ENCODE measurements around the gene PLCB1. TPM values are rescaled to one million over a fixed set of nuclear protein-coding genes. Genes with fewer than 3 reads are reported as not detected.

PLCB1 gene
- total RNA-seq, 1 experiment from 2014 or later = not detected

DNA sequence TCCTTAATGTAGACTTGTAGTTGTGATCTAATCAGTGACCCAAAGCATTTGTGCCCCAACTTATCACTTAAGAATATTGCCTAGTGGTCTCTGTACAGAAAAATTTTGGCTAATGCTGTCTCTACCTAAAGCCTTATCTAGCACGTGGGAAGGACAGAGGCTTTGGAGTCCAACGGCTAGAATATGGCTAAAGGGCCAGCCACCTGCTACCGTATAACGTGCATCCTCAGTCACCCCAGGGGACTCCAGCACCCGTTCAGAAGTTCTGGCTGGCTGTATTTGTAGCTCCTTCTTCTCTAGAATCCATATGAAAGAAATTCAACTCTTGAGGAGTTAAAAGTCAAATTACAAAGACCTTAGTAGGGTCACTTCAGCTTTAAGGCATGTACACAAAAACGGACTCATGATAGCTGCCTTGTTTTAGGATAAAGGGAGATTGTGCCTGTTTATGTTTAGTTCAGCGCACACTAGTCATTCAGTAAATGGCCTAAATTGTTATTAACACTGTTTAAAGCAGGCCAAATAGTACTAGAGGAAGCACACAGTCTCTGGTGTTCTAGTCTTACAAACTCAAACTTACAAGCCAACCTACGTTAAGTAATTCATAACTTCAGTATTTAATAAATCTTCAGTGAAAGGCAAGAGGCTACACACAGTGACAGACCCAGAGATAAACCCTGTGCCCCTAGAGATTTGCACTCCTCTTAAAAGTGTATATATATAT is 529.3 kb downstream of the PLCB1 start:
- ChIA-PET CTCF (no interaction called here), POLR2A (ENCODE audit: unreplicated experiment) (no interaction called here)
- no peaks in the 10 kb centered on the region for H3F3A ChIP-seq (ENCODE audit: insufficient read depth, low read depth)
- H2AFZ ChIP-seq = no peak overlapping the region
- no peaks in the 10 kb centered on the region for H3K36me3 ChIP-seq (ENCODE audit: low read depth)
- H3K4me1 ChIP-seq (replicated peaks; ENCODE audit: insufficient read depth) = no peaks in the 10 kb centered on the region
- no peaks in the 10 kb centered on the region; the same call in 1 of the 2 replicates for H3K27me3 ChIP-seq (ENCODE audit: insufficient read depth, low read depth)
- H3K4me3 ChIP-seq = no peak overlapping the region
- H4K20me1 ChIP-seq (ENCODE audit: insufficient read depth) = no peaks in the 10 kb centered on the region
- intact Hi-C loops (cut with micrococcal nuclease; ENCODE audit: unreplicated experiment) = no loop called here
- no peak overlapping the region for H3K4me2 ChIP-seq
- H3K9me2 ChIP-seq (ENCODE audit: insufficient read depth) = no peaks in the 10 kb centered on the region
- no peak for DNase-seq
- no TSS peak for BruUV-seq (replicated peaks)
- no peak overlapping the region for H3K27ac ChIP-seq
- H3K9me3 ChIP-seq (ENCODE audit: insufficient read depth, low read depth) = no peaks in the 10 kb centered on the region
- no peaks in the 10 kb centered on the region for H3K79me2 ChIP-seq (ENCODE audit: low read depth)
- TF ChIP-seq, protein P1, sequence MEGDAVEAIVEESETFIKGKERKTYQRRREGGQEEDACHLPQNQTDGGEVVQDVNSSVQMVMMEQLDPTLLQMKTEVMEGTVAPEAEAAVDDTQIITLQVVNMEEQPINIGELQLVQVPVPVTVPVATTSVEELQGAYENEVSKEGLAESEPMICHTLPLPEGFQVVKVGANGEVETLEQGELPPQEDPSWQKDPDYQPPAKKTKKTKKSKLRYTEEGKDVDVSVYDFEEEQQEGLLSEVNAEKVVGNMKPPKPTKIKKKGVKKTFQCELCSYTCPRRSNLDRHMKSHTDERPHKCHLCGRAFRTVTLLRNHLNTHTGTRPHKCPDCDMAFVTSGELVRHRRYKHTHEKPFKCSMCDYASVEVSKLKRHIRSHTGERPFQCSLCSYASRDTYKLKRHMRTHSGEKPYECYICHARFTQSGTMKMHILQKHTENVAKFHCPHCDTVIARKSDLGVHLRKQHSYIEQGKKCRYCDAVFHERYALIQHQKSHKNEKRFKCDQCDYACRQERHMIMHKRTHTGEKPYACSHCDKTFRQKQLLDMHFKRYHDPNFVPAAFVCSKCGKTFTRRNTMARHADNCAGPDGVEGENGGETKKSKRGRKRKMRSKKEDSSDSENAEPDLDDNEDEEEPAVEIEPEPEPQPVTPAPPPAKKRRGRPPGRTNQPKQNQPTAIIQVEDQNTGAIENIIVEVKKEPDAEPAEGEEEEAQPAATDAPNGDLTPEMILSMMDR (conservative IDR thresholded peaks at IDR 0.05) = no peak
- no peak for TF ChIP-seq EZH2 (IDR thresholded peaks at IDR 0.05; ENCODE audit: low read depth)

DNA sequence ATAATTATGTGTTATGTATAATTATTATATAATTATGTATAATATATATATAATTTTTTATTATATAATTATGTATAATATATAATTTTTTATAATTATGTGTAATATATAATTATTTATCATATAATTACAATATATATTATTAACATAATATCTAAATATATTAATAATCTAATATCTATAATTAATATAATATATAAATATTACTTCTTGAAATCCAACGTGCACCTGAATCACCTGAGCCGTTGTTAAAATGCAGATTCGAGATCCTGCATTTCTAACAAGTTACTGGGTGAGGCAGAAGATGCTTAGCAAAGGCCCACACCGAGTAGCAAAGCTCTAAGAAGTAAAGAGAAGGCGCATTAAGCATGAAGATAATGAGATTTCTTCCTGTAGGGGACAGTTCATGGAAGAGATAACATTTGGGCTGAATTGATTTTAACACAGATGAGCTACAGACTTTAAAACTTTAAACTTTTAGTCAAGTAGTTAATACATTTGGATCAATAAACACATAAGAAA is 530.4 kb downstream of the PLCB1 start:
- CTCF ChIA-PET = no interaction called here
- no TSS peak for BruUV-seq (replicated peaks)
- POLR2A ChIA-PET (ENCODE audit: unreplicated experiment) = no interaction called here

DNA sequence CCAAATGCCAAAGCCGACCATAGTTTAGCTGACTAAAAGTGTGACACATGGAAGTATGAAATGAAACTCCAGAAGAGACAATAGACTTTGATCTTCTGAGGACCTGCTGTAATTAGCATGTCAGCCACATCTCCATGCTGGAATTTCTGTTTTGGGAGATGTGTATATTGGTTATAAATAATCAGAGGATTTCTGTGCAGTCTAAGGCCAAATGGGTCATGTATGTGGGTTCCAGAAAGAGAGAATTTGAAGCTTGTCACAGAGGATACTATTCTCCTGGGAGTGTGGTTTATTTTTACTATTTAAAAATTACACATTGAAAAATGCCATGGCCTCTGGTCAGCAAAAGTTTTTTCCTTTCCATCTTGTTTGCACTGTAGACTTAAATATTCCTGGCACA is 531.4 kb downstream of the PLCB1 start:
- CTCF ChIA-PET = no interaction called here
- no peak for TF ChIP-seq EZH2 (IDR thresholded peaks at IDR 0.05; ENCODE audit: low read depth)
- TF ChIP-seq, protein P1 (conservative IDR thresholded peaks at IDR 0.05) = no peak
- BruUV-seq (replicated peaks) = no TSS peak
- H3K4me2 ChIP-seq = no peak overlapping the region
- H3K4me1 ChIP-seq (replicated peaks; ENCODE audit: insufficient read depth) = no peaks in the 10 kb centered on the region
- no peaks in the 10 kb centered on the region for H3F3A ChIP-seq (ENCODE audit: insufficient read depth, low read depth)
- no peaks in the 10 kb centered on the region for H3K9me2 ChIP-seq (ENCODE audit: insufficient read depth)
- no peaks in the 10 kb centered on the region for H3K27me3 ChIP-seq (ENCODE audit: insufficient read depth, low read depth)
- POLR2A ChIA-PET (ENCODE audit: unreplicated experiment) = no interaction called here
- H3K9me3 ChIP-seq (ENCODE audit: insufficient read depth, low read depth) = no peaks in the 10 kb centered on the region
- no peaks in the 10 kb centered on the region for H4K20me1 ChIP-seq (ENCODE audit: insufficient read depth)
- DNase-seq = no peak
- H2AFZ ChIP-seq = no peak overlapping the region
- no peak overlapping the region for H3K27ac ChIP-seq
- no peak overlapping the region for H3K4me3 ChIP-seq
- H3K79me2 ChIP-seq (ENCODE audit: low read depth) = no peaks in the 10 kb centered on the region
- no peaks in the 10 kb centered on the region for H3K36me3 ChIP-seq (ENCODE audit: low read depth)
- intact Hi-C loops (cut with micrococcal nuclease; ENCODE audit: unreplicated experiment) = no loop called here

More for the DNA sequence above, 530.4 kb downstream of the PLCB1 start:
- Histone ChIP-seq H3K4me2 (no peak overlapping the region), H3K36me3 (ENCODE audit: low read depth) (no peaks in the 10 kb centered on the region), H3K4me3 (no peak overlapping the region), H3K9me3 (ENCODE audit: insufficient read depth, low read depth) (no peaks in the 10 kb centered on the region), H3K4me1 (replicated peaks; ENCODE audit: insufficient read depth) (no peaks in the 10 kb centered on the region), H3K9me2 (ENCODE audit: insufficient read depth) (no peaks in the 10 kb centered on the region), H4K20me1 (ENCODE audit: insufficient read depth) (no peaks in the 10 kb centered on the region), H3F3A (ENCODE audit: insufficient read depth, low read depth) (no peaks in the 10 kb centered on the region), H3K27me3 (ENCODE audit: insufficient read depth, low read depth) (no peaks in the 10 kb centered on the region; the same call in 1 of the 2 replicates), H2AFZ (no peak overlapping the region), H3K79me2 (ENCODE audit: low read depth) (no peaks in the 10 kb centered on the region), H3K27ac (no peak overlapping the region)
- DNase-seq = no peak
- intact Hi-C loops (cut with micrococcal nuclease; ENCODE audit: unreplicated experiment) = no loop called here
- TF ChIP-seq, protein P1 (conservative IDR thresholded peaks at IDR 0.05) = no peak
- TF ChIP-seq EZH2 (IDR thresholded peaks at IDR 0.05; ENCODE audit: low read depth) = no peak

All from PC-9 (cell line).